ENCODE measurements around the gene SYNPO2. TPM values are rescaled to one million over a fixed set of nuclear protein-coding genes. Genes with fewer than 3 reads are reported as not detected.

SYNPO2 gene
- total and polyA plus RNA-seq, 2 of the 8 experiments (the other 6 are each of a cell fraction or from before 2014, with no cell fraction given): 0.50 to 4.2 TPM

- Histone ChIP-seq H2BK120ac (replicated peaks; ENCODE audit: low read depth, low read length) (no peak overlapping the region), H3K23ac (ENCODE audit: insufficient read length) (no peak overlapping the region), H4K8ac (ENCODE audit: extremely low read depth, insufficient read depth, low read length) (no peak overlapping the region), H3K18ac (ENCODE audit: extremely low read depth, low read length) (no peak overlapping the region), H4K20me1 (replicated peaks in 1 of 2; ENCODE audit: control insufficient read depth in 1 of 2, insufficient read depth in 2 of 2, low read length in 2 of 2) (no peaks in the 10 kb centered on the region), H3K14ac (ENCODE audit: insufficient read length) (no peak overlapping the region), H3K27me3 (replicated peaks in 1 of 4; ENCODE audit: control insufficient read depth in 3 of 4, extremely low read depth in 1 of 4, insufficient read depth in 3 of 4, low read length in 3 of 4) (no peaks in the 10 kb centered on the region), H2AK5ac (ENCODE audit: low read depth, low read length) (no peak overlapping the region), H3K79me1 (ENCODE audit: low read depth, low read length) (no peaks in the 10 kb centered on the region), H2BK15ac (ENCODE audit: low read length) (no peak overlapping the region), H3K56ac (replicated peaks; ENCODE audit: insufficient read length, low read depth, low read length) (no peak overlapping the region), H4K91ac (replicated peaks; ENCODE audit: insufficient read length, low read length) (no peak overlapping the region), H2BK12ac (ENCODE audit: low read depth, low read length) (no peak overlapping the region), H3K27ac (ENCODE audit: low read depth, low read length) (no peak overlapping the region), H2BK20ac (ENCODE audit: low read length) (no peak overlapping the region), H2AFZ (ENCODE audit: low read length) (peak overlapping the region; percentile 14; the same call in 1 of the 2 replicates), H2BK5ac (ENCODE audit: low read depth, low read length) (no peak overlapping the region; the same call in 1 of the 2 replicates), H3K79me2 (ENCODE audit: control insufficient read depth in 1 of 2, insufficient read depth in 2 of 2, low read length in 2 of 2) (no peaks in the 10 kb centered on the region), H3K4me1 (replicated peaks in 1 of 4; ENCODE audit: control insufficient read depth in 3 of 4, insufficient read depth in 4 of 4, low read length in 3 of 4) (no peaks in the 10 kb centered on the region), H3K36me3 (ENCODE audit: control insufficient read depth in 2 of 4, insufficient read depth in 4 of 4, low read length in 3 of 4) (no peaks in the 10 kb centered on the region; a peak in 1 of 8 replicates), H3K4me2 (ENCODE audit: insufficient read depth in 1 of 2, low read depth in 2 of 2, low read length in 2 of 2) (no peak overlapping the region), H3K9ac (replicated peaks in 1 of 4; ENCODE audit: extremely low read depth in 1 of 4, low read depth in 3 of 4, low read length in 3 of 4) (no peak overlapping the region), H3K23me2 (ENCODE audit: low read depth, low read length) (no peaks in the 10 kb centered on the region), H3K4me3 (ENCODE audit: extremely low read depth in 1 of 4, insufficient read depth in 2 of 4, low read depth in 3 of 4, low read length in 4 of 4) (no peak overlapping the region), H4K5ac (ENCODE audit: insufficient read length, low read depth, low read length) (no peak overlapping the region), H3K9me3 (ENCODE audit: insufficient read depth in 2 of 2, low read depth in 1 of 2, low read length in 1 of 2) (no peaks in the 10 kb centered on the region), H3K4ac (replicated peaks; ENCODE audit: insufficient read length, low read depth, low read length) (no peak overlapping the region)
- CTCF ChIA-PET (ENCODE audit: partially characterized antibody): interaction anchor here (1.4 to 2.4 kb wide), 3 partner anchors 16 to 63 kb away, joined by 4 to 6 read pairs (median 5); no protein-coding TSS in a partner anchor
- TF ChIP-seq SRF (IDR thresholded peaks at IDR 0.05; ENCODE audit: low read depth, low read length) (no peak), ATF2 (IDR thresholded peaks at IDR 0.05; ENCODE audit: low read length) (no peak), TBP (IDR thresholded peaks at IDR 0.05; ENCODE audit: low read depth, low read length) (no peak), ATF3 (IDR thresholded peaks at IDR 0.05; ENCODE audit: insufficient read depth, low read depth, low read length) (no peak), BRCA1 (IDR thresholded peaks at IDR 0.05; ENCODE audit: low read depth, low read length) (no peak), TCF12 (IDR thresholded peaks at IDR 0.05; ENCODE audit: low read depth, low read length) (no peak), FOSL1 (IDR thresholded peaks at IDR 0.05; ENCODE audit: insufficient read depth, low read depth, low read length) (no peak)
- WGBS, 2 experiments (ENCODE audit: extremely low coverage in 1 of 2, insufficient coverage in 1 of 2, insufficient read length in 1 of 2, insufficient replicate concordance in 2 of 2, low coverage in 1 of 2, low lambda C conversion rate in 2 of 2, missing lambda C conversion rate in 1 of 2): 86% methylated on average over 2 of the region's 2 CpGs; no CpG with 5 or more reads in 1 of the 2 experiments
- FAIRE-seq (no peak), DNase-seq (ENCODE audit: low read depth in 1 of 2, low spot score in 2 of 2) (no peak)
- POLR2A ChIA-PET (ENCODE audit: partially characterized antibody): interaction anchor here (1.3 kb wide), 1 partner anchor 109 kb away, joined by 6 read pairs; the partner anchor contains the start of gene USP53
Observed at GRCh38 chr4:119103263-119103662, 214.6 kb downstream of the SYNPO2 start.

All from H1 (cell line).